Measurements from ENCODE around the gene FBXW12. TPM values are rescaled to one million over a fixed set of nuclear protein-coding genes. Genes with fewer than 3 reads are reported as not detected.

FBXW12 gene
- total and polyA plus RNA-seq, 3 donors from 2014 or later = 0.81 to 2.0 (median 0.98) TPM

GRCh38 chr3:48414376-48415250 is 42.6 kb downstream of the FBXW12 start:
- no peak for TF ChIP-seq CTCF (IDR thresholded peaks at IDR 0.05)
- no peak for TF ChIP-seq POLR2A (IDR thresholded peaks at IDR 0.05)
- Histone ChIP-seq H3K36me3 (ENCODE audit: low read depth, missing control alignments) (no peaks in the 10 kb centered on the region), H3K27ac (no peak overlapping the region), H3K4me1 (no peaks in the 10 kb centered on the region), H3K27me3 (no peaks in the 10 kb centered on the region), H3K4me3 (no peak overlapping the region), H3K9me3 (no peaks in the 10 kb centered on the region)
- WGBS, 2 donors = 88 to 91% methylated on average over 21 to 22 of the region's 25 CpGs
- no peak for DNase-seq
- intact Hi-C loops (cut with DNase I; ENCODE audit: low total_unique reads) = no loop called here

GRCh38 chr3:48415251-48415953 is 43.4 kb downstream of the FBXW12 start:
- 86 to 93% methylated on average over 22 to 24 of the region's 24 CpGs for WGBS, 2 donors
- no peaks in the 10 kb centered on the region for H3K36me3 ChIP-seq (ENCODE audit: low read depth, missing control alignments)

GRCh38 chr3:48416091-48416505 is 44.1 kb downstream of the FBXW12 start:
- TF ChIP-seq CTCF (IDR thresholded peaks at IDR 0.05) (no peak), POLR2A (IDR thresholded peaks at IDR 0.05) (no peak)
- no peaks in the 10 kb centered on the region for H3K9me3 ChIP-seq
- WGBS, 2 donors = 80 to 91% methylated on average over 1 to 14 of the region's 14 CpGs

More at GRCh38 chr3:48415251-48415953, 43.4 kb downstream of the FBXW12 start:
- TF ChIP-seq CTCF (IDR thresholded peaks at IDR 0.05) (no peak), POLR2A (IDR thresholded peaks at IDR 0.05) (no peak)
- Histone ChIP-seq H3K4me3 (no peak overlapping the region), H3K4me1 (no peaks in the 10 kb centered on the region), H3K27me3 (no peaks in the 10 kb centered on the region), H3K9me3 (no peaks in the 10 kb centered on the region), H3K27ac (no peak overlapping the region)
- intact Hi-C loops (cut with DNase I; ENCODE audit: low total_unique reads) = no loop called here
- no peak for DNase-seq

GRCh38 chr3:48416546-48416945 is 44.5 kb downstream of the FBXW12 start:
- Histone ChIP-seq H3K9me3 (no peaks in the 10 kb centered on the region), H3K4me3 (no peak overlapping the region), H3K4me1 (no peaks in the 10 kb centered on the region), H3K27me3 (no peaks in the 10 kb centered on the region), H3K27ac (no peak overlapping the region), H3K36me3 (ENCODE audit: low read depth, missing control alignments) (no peaks in the 10 kb centered on the region)
- 90 to 95% methylated on average over 4 of the region's 4 CpGs for WGBS, 2 donors
- intact Hi-C loops (cut with DNase I; ENCODE audit: low total_unique reads) = no loop called here
- DNase-seq = no peak
- TF ChIP-seq CTCF (IDR thresholded peaks at IDR 0.05) = no peak
- no peak for TF ChIP-seq POLR2A (IDR thresholded peaks at IDR 0.05)

More at GRCh38 chr3:48416091-48416505, 44.1 kb downstream of the FBXW12 start:
- no peak for DNase-seq
- intact Hi-C loops (cut with DNase I; ENCODE audit: low total_unique reads) = no loop called here
- Histone ChIP-seq H3K4me3 (no peak overlapping the region), H3K27me3 (no peaks in the 10 kb centered on the region), H3K4me1 (no peaks in the 10 kb centered on the region), H3K36me3 (ENCODE audit: low read depth, missing control alignments) (no peaks in the 10 kb centered on the region), H3K27ac (no peak overlapping the region)

Data from testis (tissue), 3 donors.